K562 (cell line): Measurements from ENCODE around the gene YARS1. TPM values are rescaled to one million over a fixed set of nuclear protein-coding genes. Genes with fewer than 3 reads are reported as not detected.
A peak's percentile ranks its signal among the peaks of the same experiment; 100 is the strongest.

ENCODE experiments used
- ATF1 ChIP-seq, 2 experiments: fragments of 450-650 bp in 1 of 2; IDR thresholded peaks; 2 replicates each; pipeline ENCODE4 v1.6.1; 2016; ENCODE audit warnings: missing compliant biosample characterization in 1 of 2, missing genetic modification characterization in 1 of 2
- ATF3 ChIP-seq, 2 experiments: fragments of 450-650 bp in 1 of 2; sonication (generic) in 1 of 2; formaldehyde crosslinking in 1 of 2; IDR thresholded peaks in 1 of 2; conservative IDR thresholded peaks in 1 of 2; 2 replicates each; pipeline versions ENCODE4 v1.6.1 to v1.8.1; 2016 to 2023; ENCODE audit warnings: mild to moderate bottlenecking in 2 of 2, moderate library complexity in 2 of 2, inconsistent platforms in 1 of 2, missing genetic modification reagents in 1 of 2
- BCLAF1 ChIP-seq, 2 experiments: fragments of 450-650 bp in 1 of 2; IDR thresholded peaks; 2 replicates each; pipeline ENCODE4 v1.6.1; 2011 to 2017; ENCODE audit warnings: low read depth in 2 of 2, antibody characterized with exemption in 1 of 2, borderline replicate concordance in 1 of 2, low read length in 1 of 2, mild to moderate bottlenecking in 1 of 2, mixed read lengths in 1 of 2; ENCODE audit not compliant: control insufficient read depth in 1 of 2
- CHD4 ChIP-seq: fragments of 200-600 bp; sonication (generic); IDR thresholded peaks from 3 replicates; pipeline ENCODE4 v1.6.1; 2012; ENCODE audit warnings: low read depth, mild to moderate bottlenecking, mixed read lengths, low read length, inconsistent platforms; ENCODE audit not compliant: insufficient read depth, insufficient replicate concordance, poor library complexity, severe bottlenecking
- DPF2 ChIP-seq: fragments of 450-650 bp; IDR thresholded peaks from 2 replicates; pipeline ENCODE4 v1.6.1; 2016
- ETV6 ChIP-seq, 3 experiments: fragments of 150-350 bp in 1 of 3; sonication (generic) in 1 of 3; formaldehyde crosslinking in 1 of 3; IDR thresholded peaks; 2 replicates each; pipeline versions ENCODE4 v1.6.1 to v1.8.0; 2014 to 2022; ENCODE audit warnings: borderline replicate concordance in 2 of 3, low read depth in 2 of 3, antibody characterized with exemption in 1 of 3, low read length in 1 of 3, mild to moderate bottlenecking in 1 of 3, missing genetic modification reagents in 1 of 3
- FOXP4 ChIP-seq: sonication (generic); formaldehyde crosslinking; IDR thresholded peaks from 2 replicates; pipeline ENCODE4 v1.8.0; 2022; ENCODE audit warnings: mild to moderate bottlenecking, missing genetic modification reagents, borderline replicate concordance
- IRF9 ChIP-seq: fragments of 450-650 bp; IDR thresholded peaks from 2 replicates; pipeline ENCODE4 v1.6.1; 2016; ENCODE audit warnings: missing biosample characterization, missing genetic modification characterization
- KAT7 ChIP-seq: sonication (generic); formaldehyde crosslinking; IDR thresholded peaks from 2 replicates; pipeline ENCODE4 v1.8.0; 2022; ENCODE audit warnings: missing genetic modification reagents, mild to moderate bottlenecking, borderline replicate concordance
- KLF13 ChIP-seq: fragments of 450-650 bp; IDR thresholded peaks from 2 replicates; pipeline ENCODE4 v1.6.1; 2016; ENCODE audit warnings: missing genetic modification characterization, low read depth, mild to moderate bottlenecking, missing compliant biosample characterization, moderate library complexity, borderline replicate concordance
- PHF20 ChIP-seq: fragments of 450-650 bp; IDR thresholded peaks from 2 replicates; pipeline ENCODE4 v1.6.1; 2018; ENCODE audit not compliant: partially characterized antibody
- POLR3A ChIP-seq: IDR thresholded peaks from 2 replicates; pipeline ENCODE4 v1.6.1; 2011; ENCODE audit warnings: borderline replicate concordance, mild to moderate bottlenecking, moderate library complexity; ENCODE audit not compliant: insufficient read length, insufficient read depth; ENCODE audit errors: extremely low read depth
- PTBP1 ChIP-seq: fragments of 200-400 bp; formaldehyde crosslinking; IDR thresholded peaks from 2 replicates; pipeline ENCODE4 v1.6.1; 2017; ENCODE audit warnings: low read depth, low read length
- UBTF ChIP-seq, 2 experiments: IDR thresholded peaks; 2 replicates each; pipeline ENCODE4 v1.6.1; 2012; ENCODE audit warnings: improper control_type of control experiment in 2 of 2, low read depth in 2 of 2, low read length in 2 of 2, borderline replicate concordance in 1 of 2
- ZNF766 ChIP-seq: fragments of 200-800 bp; sonication (Bioruptor generic); conservative IDR thresholded peaks from 2 replicates; pipeline ENCODE4 v1.6.1; 2016; ENCODE audit warnings: missing genetic modification characterization, missing compliant biosample characterization
- polyA plus RNA-seq, 8 experiments: library from polyadenylated mRNA; depleted of rRNA in 4 of 8; stranded (reverse) in 5 of 8; unstranded in 3 of 8; fragments of >200 nt; fragmentation: Nextera tagmentation in 2 of 8; fragmentation: Illumina TruSeq in 1 of 8; extraction: Ambion mirVana in 2 of 8; extraction: Trizol in 1 of 8; gene quantifications; 2 replicates each; pipeline versions ENCODE4 v1.2.1 to v1.2.3, GENCODE V29; 2011 to 2014; ENCODE audit warnings: inconsistent platforms in 1 of 8, missing spikeins in 1 of 8
- total RNA-seq, 7 experiments: library from RNA; depleted of rRNA in 6 of 7; stranded (reverse); fragments of >200 nt in 6 of 7; fragmentation: Illumina TruSeq in 2 of 7; extraction: Trizol in 2 of 7; gene quantifications; 2 replicates each; pipeline versions ENCODE4 v1.2.1 to v1.2.3, GENCODE V29; 2011 to 2021; ENCODE audit warnings: low replicate concordance in 1 of 7

Gene YARS1
- total and polyA plus RNA-seq, 9 of the 15 experiments (the other 6 are each of a cell fraction or from before 2014, with no cell fraction given), result 66.2 to 336 (median 201) TPM

GRCh38 chr1:32755810-32756159 is 61.4 kb downstream of the YARS1 start (continued):
- TF ChIP-seq POLR3A (no peak), ATF1 (CRISPR knock-in tag; IDR thresholded peaks at IDR 0.05) (no peak), ATF1 (tag; IDR thresholded peaks at IDR 0.05) (peak; percentile 44), FOXP4 (CRISPR knock-in tag) (no peak), BCLAF1 (IDR thresholded peaks at IDR 0.05; ENCODE audit: borderline replicate concordance in 1 of 2, control insufficient read depth in 1 of 2, low read depth in 2 of 2, low read length in 1 of 2) (no peak), DPF2 (peak; percentile 42; the same call in 1 of the 2 replicates), PHF20 (no peak), ATF3 (IDR thresholded peaks at IDR 0.05) (no peak), ATF3 (CRISPR knock-in tag; conservative IDR thresholded peaks at IDR 0.05) (no peak), ZNF766 (CRISPR knock-in tag) (no peak; the same call in 1 of the 2 replicates), PTBP1 (no peak), CHD4 (no peak), IRF9 (tag) (no peak), KLF13 (no peak), UBTF (IDR thresholded peaks at IDR 0.05; ENCODE audit: borderline replicate concordance in 1 of 2, low read depth in 2 of 2, low read length in 2 of 2) (peak in 1 of 2 experiments; percentile 80; a peak in 1 of 4 replicates), ETV6 (IDR thresholded peaks at IDR 0.05; ENCODE audit: borderline replicate concordance in 1 of 2, low read depth in 2 of 2, low read length in 1 of 2) (peak; percentile 43 to 88; a peak in 3 of 4 replicates), ETV6 (CRISPR knock-in tag; IDR thresholded peaks at IDR 0.05; ENCODE audit: borderline replicate concordance) (no peak), KAT7 (CRISPR knock-in tag) (no peak)
